A375 (cell line): ENCODE results near the gene PHPT1. TPM values are rescaled to one million over a fixed set of nuclear protein-coding genes. Genes with fewer than 3 reads are reported as not detected.

Experiments
- small RNA-seq: library from RNA; depleted of rRNA; stranded (forward); fragments of <200 nt; gene quantifications from one replicate; pipeline ENCODE3, GENCODE V24; 2014
- total RNA-seq: library from RNA; depleted of rRNA; stranded (reverse); fragments of >200 nt; shearing (Covaris generic); gene quantifications from 2 replicates; pipeline ENCODE4 v1.2.3, GENCODE V29; 2014; rRNA removed

The PHPT1 gene
- total RNA-seq = 153 and 181 TPM in 2 replicates

GRCh38 chr9:136849038-136849959 lies at the start of gene PHPT1:
PHPT1 (plus strand) TSS chr9:136849409; CDS start chr9:136849431, 22 bp downstream.

GRCh38 chr9:136807281-136808074 lies 41.7 kb upstream of the PHPT1 start, which contains the start of gene RABL6:
RABL6 (plus strand) TSS chr9:136807948; CDS start chr9:136808197, 249 bp downstream.

GRCh38 chr9:136842380-136842948 lies 6.7 kb upstream of the PHPT1 start, which contains the start of gene AJM1:
AJM1 (plus strand) TSS chr9:136842478; CDS start chr9:136844415, 1,937 bp downstream.

GRCh38 chr9:136851941-136852663 lies 2.9 kb downstream of the PHPT1 start, which contains the start of gene MAMDC4:
MAMDC4 (plus strand) TSS chr9:136852346; CDS start chr9:136852417, 71 bp downstream.

GRCh38 chr9:136885950-136886578 lies 36.9 kb downstream of the PHPT1 start, which contains the start of gene TRAF2:
TRAF2 (plus strand) TSS chr9:136886516; CDS start chr9:136898741, 12,225 bp downstream.

Small RNA genes within 50 kb of the gene (small RNA-seq; reads per million reads assigned to genes)
- gene AL355987.2 = not detected
- gene MIR4292 = not detected
- gene MIR4479 = not detected

Other genes with a start within 250 kb of the PHPT1 start
- 21.5 and 22.0 TPM in 2 replicates for gene EGFL7, start 186.5 kb upstream of the PHPT1 start, total RNA-seq
- gene AGPAT2, start 162.0 kb upstream of the PHPT1 start, total RNA-seq = 56.8 and 57.1 TPM in 2 replicates
- 12.7 and 16.4 TPM in 2 replicates for gene DIPK1B, start 136.8 kb upstream of the PHPT1 start, total RNA-seq
- gene LCN10, start 106.5 kb upstream of the PHPT1 start, total RNA-seq = 0.15 TPM in 1 of 2 replicates, not detected in the other
- gene LCN6, start 100.9 kb upstream of the PHPT1 start, total RNA-seq = not detected in 2 replicates
- gene LCN8, start 91.2 kb upstream of the PHPT1 start, total RNA-seq = not detected in 2 replicates
- not detected in 2 replicates for gene LCN15, start 84.9 kb upstream of the PHPT1 start, total RNA-seq
- gene TMEM141, start 58.1 kb upstream of the PHPT1 start, total RNA-seq = 97.1 and 113 TPM in 2 replicates
- 0.13 TPM in 1 of 2 replicates, not detected in the other for gene CCDC183, start 53.1 kb upstream of the PHPT1 start, total RNA-seq
- 57.9 and 69.5 TPM in 2 replicates for gene RABL6, start 41.5 kb upstream of the PHPT1 start, total RNA-seq
- 3.0 and 4.7 TPM in 2 replicates for gene AJM1, start 6.9 kb upstream of the PHPT1 start, total RNA-seq
- 3.6 TPM in 2 replicates for gene MAMDC4, start 2.9 kb downstream of the PHPT1 start, total RNA-seq
- 542 and 544 TPM in 2 replicates for gene EDF1, start 16.9 kb downstream of the PHPT1 start, total RNA-seq
- 17.4 and 23.1 TPM in 2 replicates for gene TRAF2, start 37.1 kb downstream of the PHPT1 start, total RNA-seq
- 108 and 131 TPM in 2 replicates for gene FBXW5, start 95.3 kb downstream of the PHPT1 start, total RNA-seq
- gene C8G, start 95.8 kb downstream of the PHPT1 start, total RNA-seq = not detected in 2 replicates
- gene LCN12, start 102.9 kb downstream of the PHPT1 start, total RNA-seq = 1.1 TPM in 1 of 2 replicates, not detected in the other
- gene PTGDS, start 128.1 kb downstream of the PHPT1 start, total RNA-seq = 1.4 TPM in 1 of 2 replicates, not detected in the other
- not detected in 2 replicates for gene LCNL1, start 133.6 kb downstream of the PHPT1 start, total RNA-seq
- 93.9 and 103 TPM in 2 replicates for gene PAXX, start 143.0 kb downstream of the PHPT1 start, total RNA-seq
- 0.19 TPM in 1 of 2 replicates, not detected in the other for gene CLIC3, start 147.2 kb downstream of the PHPT1 start, total RNA-seq
- gene ABCA2, start 178.8 kb downstream of the PHPT1 start, total RNA-seq = 14.3 and 21.6 TPM in 2 replicates
- gene FUT7, start 182.7 kb downstream of the PHPT1 start, total RNA-seq = not detected in 2 replicates
- 20.1 and 25.3 TPM in 2 replicates for gene NPDC1, start 196.8 kb downstream of the PHPT1 start, total RNA-seq
- not detected in 2 replicates for gene ENTPD2, start 204.7 kb downstream of the PHPT1 start, total RNA-seq
- gene SAPCD2, start 221.1 kb downstream of the PHPT1 start, total RNA-seq = 26.8 and 28.7 TPM in 2 replicates
- 4.7 and 4.8 TPM in 2 replicates for gene UAP1L1, start 228.1 kb downstream of the PHPT1 start, total RNA-seq
- 56.8 and 72.2 TPM in 2 replicates for gene MAN1B1, start 237.6 kb downstream of the PHPT1 start, total RNA-seq